ENCODE results near the gene DYNC2LI1.
"Not testable (repeated sequence)": the region's sequence is repeated elsewhere in the genome, so short reads cannot be mapped to it uniquely, and the experiment has no call there.

The DYNC2LI1 gene

GRCh38 chr2:43773876-43774613 is at the start of gene DYNC2LI1:
DYNC2LI1 (plus strand) TSS chr2:43774039; CDS start chr2:43774139, 100 bp downstream.
- DNase-seq (ENCODE audit: low read depth in 2 of 2) = peak; percentile 46 to 56

- DNase-seq (ENCODE audit: low read depth in 2 of 2) = no peak
These were observed 48.9 kb upstream of the DYNC2LI1 start for GRCh38 chr2:43724728-43725526.

GRCh38 chr2:43725711-43726246 is 48.1 kb upstream of the DYNC2LI1 start:
- no peak for DNase-seq (ENCODE audit: low read depth in 2 of 2)

- DNase-seq (ENCODE audit: low read depth in 2 of 2) = not testable (repeated sequence)
These were observed 46.7 kb upstream of the DYNC2LI1 start for GRCh38 chr2:43726961-43727633.

GRCh38 chr2:43727634-43728014 is 46.2 kb upstream of the DYNC2LI1 start:
- DNase-seq (ENCODE audit: low read depth in 2 of 2) = no peak

DNA sequence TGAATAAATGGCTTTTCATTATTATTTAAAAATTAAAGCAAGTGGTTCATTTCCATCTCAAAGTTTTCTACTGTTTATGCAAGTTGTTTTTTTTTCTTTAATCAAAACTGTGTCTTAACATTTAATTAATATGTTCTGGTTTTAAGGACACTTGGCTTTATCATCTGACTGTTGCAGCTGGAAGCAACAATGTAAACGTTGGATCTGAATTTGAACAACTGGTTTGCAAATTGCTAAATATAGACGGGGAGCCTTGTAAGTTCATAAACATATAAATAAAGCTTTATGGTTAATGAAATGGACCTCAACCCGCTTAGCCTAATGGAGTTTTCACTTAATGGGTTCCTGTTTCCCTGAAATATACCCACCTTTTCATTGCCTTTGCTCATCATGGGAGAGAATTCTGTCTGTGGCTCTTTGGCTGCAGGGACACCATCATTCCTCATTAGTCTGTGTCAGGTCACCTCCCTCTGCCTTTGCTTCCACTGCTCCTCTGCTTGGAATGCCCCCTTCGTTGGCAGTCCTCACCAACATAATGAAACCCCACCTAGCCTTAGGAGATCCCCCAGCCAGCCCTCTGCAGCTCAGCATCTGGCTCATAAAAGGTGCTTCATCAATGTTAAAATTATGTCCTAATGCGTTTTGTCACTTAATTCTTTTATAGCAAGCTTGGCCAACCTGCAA is 44.2 kb upstream of the DYNC2LI1 start:
- no peak for DNase-seq (ENCODE audit: low read depth in 2 of 2)

DNA sequence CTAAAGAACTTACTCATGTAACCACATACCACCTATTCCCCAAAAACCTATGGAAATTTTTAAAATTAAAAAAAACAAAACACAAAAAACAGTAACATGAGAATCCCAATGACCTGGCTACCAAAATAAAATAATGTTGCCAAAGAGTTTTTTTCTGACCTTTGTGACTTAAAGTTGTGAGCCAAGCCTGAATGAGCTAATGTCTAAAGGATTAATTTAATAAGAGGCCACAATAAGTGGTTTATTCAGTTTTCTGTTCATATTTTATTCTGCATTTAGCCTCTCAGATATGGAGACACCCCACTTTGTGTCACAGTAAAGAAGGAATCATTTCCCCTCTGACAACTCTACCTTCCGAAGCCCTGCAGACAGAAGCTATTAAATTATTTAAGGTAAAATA is 42.6 kb upstream of the DYNC2LI1 start:
- DNase-seq (ENCODE audit: low read depth in 2 of 2) = no peak

DNA sequence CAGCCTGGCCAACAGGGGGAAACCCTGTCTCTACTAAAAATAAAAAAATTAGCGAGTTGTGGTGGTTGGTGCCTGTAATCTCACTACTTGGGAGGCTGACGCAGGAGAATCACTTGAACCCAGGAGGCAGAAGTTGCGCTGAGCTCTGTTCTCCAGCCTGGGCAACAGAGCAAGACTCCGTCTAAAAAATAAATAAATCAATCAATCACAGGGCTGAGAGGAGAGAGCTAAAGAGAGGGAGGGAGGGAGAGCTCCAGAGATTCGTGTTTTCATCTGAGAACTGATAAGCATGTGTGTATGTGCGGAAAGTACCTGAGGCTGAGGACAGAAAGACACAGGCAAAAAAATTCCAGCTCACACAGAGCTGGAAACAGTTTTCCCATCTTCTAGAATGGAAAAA is 37.2 kb upstream of the DYNC2LI1 start:
- DNase-seq (ENCODE audit: low read depth in 2 of 2) = no peak

GRCh38 chr2:43737097-43737854 is 36.6 kb upstream of the DYNC2LI1 start:
- no peak for DNase-seq (ENCODE audit: low read depth in 2 of 2)

- no peak for DNase-seq (ENCODE audit: low read depth in 2 of 2)
These were observed 36.0 kb upstream of the DYNC2LI1 start for GRCh38 chr2:43737855-43738254.

GRCh38 chr2:43738257-43738656 is 35.6 kb upstream of the DYNC2LI1 start:
- no peak for DNase-seq (ENCODE audit: low read depth in 2 of 2)

- no peak for DNase-seq (ENCODE audit: low read depth in 2 of 2)
These were observed 30.1 kb upstream of the DYNC2LI1 start for GRCh38 chr2:43743706-43744105.

DNA sequence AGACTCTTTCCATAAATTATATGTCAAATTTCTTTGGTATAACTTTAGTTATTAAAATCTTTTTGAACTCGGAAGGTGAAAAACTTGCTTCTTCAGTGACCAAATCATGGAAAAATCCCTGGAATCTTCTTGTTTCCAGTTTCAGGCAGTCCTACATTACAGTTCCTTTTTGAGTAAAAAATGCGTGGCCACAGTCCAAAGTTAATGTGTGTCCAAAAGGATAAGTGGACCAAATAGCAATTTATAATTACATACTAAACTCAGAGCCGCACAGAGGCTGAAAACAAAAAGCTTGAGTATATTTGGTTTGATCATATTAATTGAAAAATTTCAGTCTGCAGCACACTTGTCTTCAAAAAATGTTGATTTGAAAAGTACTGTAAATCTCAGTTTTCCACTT is 28.4 kb upstream of the DYNC2LI1 start:
- no peak for DNase-seq (ENCODE audit: low read depth in 2 of 2)

- no peak for DNase-seq (ENCODE audit: low read depth in 2 of 2)
These were observed 25.5 kb upstream of the DYNC2LI1 start for GRCh38 chr2:43748333-43748732.

DNA sequence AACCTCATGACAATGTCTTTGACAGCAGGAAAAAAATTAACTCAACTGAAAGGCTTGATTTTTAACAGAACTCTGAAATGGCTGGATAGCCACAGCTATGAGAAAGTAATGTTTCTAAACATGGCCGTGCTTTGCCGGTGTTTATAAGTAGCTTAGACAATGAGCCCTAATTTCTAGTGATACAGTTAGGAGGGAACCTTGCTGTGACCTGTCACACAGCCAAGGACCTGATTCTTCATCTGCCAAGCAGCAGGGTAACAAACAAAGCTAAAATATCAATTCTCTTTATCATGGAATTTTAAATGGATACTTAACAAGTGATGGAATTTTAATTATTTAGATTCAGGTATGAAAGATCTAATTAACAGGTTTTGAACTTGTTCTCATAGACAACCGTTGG is 24.3 kb upstream of the DYNC2LI1 start:
- DNase-seq (ENCODE audit: low read depth in 2 of 2) = no peak

GRCh38 chr2:43751476-43751990 is 22.3 kb upstream of the DYNC2LI1 start:
- no peak for DNase-seq (ENCODE audit: low read depth in 2 of 2)

DNA sequence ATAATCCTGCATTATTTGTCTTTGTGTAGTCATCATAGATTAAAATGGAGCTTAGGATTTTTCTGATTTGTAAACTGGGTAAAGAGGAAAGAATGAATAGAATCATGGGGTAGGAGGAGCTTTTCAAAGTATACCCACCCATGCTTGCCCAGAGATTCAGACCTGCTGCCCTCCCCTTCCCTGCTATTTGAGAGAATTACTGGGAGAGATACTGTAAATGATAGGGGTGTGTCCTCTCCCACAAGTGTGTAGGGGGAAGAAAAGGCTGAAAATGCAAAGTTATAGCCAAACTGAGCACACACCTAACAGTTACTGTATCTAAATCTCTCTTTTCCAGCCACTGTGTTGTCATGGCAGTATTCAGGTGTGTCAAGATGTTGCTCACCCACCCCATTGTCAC is 21.5 kb upstream of the DYNC2LI1 start:
- no peak for DNase-seq (ENCODE audit: low read depth in 2 of 2)

DNA sequence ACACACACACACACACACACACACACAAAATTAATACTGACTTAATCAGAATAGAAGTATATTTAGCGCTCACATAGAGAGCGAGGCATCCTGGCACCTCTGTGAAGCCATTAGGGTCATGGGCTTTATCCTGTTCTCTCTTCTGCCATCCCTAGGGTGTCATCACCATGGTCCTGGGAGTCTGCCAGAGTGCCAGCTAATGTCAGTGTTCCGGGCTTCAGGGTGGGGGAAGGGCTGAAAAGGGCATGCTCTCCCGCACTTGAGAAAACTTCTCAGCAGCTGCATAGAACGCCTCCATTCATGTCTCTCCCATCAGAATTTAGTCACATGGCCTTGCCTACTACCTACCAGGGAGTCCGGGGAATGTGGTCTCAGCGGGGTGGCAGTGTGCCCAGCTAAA is 19.7 kb upstream of the DYNC2LI1 start:
- DNase-seq (ENCODE audit: low read depth in 2 of 2) = no peak

- no peak for DNase-seq (ENCODE audit: low read depth in 2 of 2)
These were observed 15.1 kb upstream of the DYNC2LI1 start for GRCh38 chr2:43758739-43759138.

- no peak for DNase-seq (ENCODE audit: low read depth in 2 of 2)
These were observed 14.6 kb upstream of the DYNC2LI1 start for GRCh38 chr2:43759195-43759594.

DNA sequence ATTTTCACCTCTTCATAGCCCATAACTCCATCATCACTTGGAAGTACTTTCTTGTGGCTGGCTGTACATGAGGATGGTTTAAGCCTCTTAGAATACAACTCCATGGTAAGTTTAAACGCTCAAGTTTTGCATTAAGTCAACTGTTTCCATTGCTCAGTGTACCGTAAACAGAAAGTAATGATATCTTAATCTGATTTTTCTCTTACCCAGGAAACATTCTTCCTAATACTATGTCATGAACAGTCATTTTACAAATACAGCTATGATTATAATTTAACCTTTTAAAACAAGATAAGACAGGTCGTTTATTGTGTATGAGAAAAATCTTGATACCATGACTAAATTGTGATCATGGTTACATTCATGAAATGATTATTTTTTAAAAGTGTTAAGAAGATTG is 11.6 kb upstream of the DYNC2LI1 start:
- no peak for DNase-seq (ENCODE audit: low read depth in 2 of 2)

All from stimulated activated CD8-positive, alpha-beta memory T cell treated with anti-CD3 and anti-CD28 coated beads, Interleukin-7, amount 100 ng/mL, for 1 hour (primary cell).